Trophoblast cell (in vitro differentiated cells and primary cell): ENCODE results near the gene PTH1R.

Experiments used
- DNase-seq, 2 donors: peaks; one replicate each; pipeline ENCODE4 v3.0.0-alpha.2; 2016
- H2AFZ ChIP-seq: 2 replicates; pipeline ENCODE4 v1.6.1; 2013; ENCODE audit warnings: low read length, moderate library complexity, mild to moderate bottlenecking; ENCODE audit not compliant: insufficient read depth, poor library complexity
- H2AK5ac ChIP-seq: 2 replicates; pipeline ENCODE4 v1.6.1; 2013; ENCODE audit warnings: mild to moderate bottlenecking, low read length
- H2BK120ac ChIP-seq: 2 replicates; pipeline ENCODE4 v1.6.1; 2013; ENCODE audit warnings: low read length, mild to moderate bottlenecking, moderate library complexity; ENCODE audit not compliant: insufficient read depth, poor library complexity
- H2BK12ac ChIP-seq: 2 replicates; pipeline ENCODE4 v1.6.1; 2013; ENCODE audit warnings: mild to moderate bottlenecking, low read length, moderate library complexity
- H2BK5ac ChIP-seq: 2 replicates; pipeline ENCODE4 v1.6.1; 2013; ENCODE audit warnings: low read length, low read depth, moderate library complexity, mild to moderate bottlenecking; ENCODE audit not compliant: poor library complexity
- H3K14ac ChIP-seq: 2 replicates; pipeline ENCODE4 v1.6.1; 2013; ENCODE audit warnings: mild to moderate bottlenecking, low read length
- H3K18ac ChIP-seq: 2 replicates; pipeline ENCODE4 v1.6.1; 2013; ENCODE audit warnings: mild to moderate bottlenecking, low read length
- H3K23ac ChIP-seq: 2 replicates; pipeline ENCODE4 v1.6.1; 2013; ENCODE audit warnings: low read length
- H3K27ac ChIP-seq: 2 replicates; pipeline ENCODE4 v1.5.1; 2013; ENCODE audit warnings: low read depth, mild to moderate bottlenecking, inconsistent platforms, low read length, moderate library complexity
- H3K27me3 ChIP-seq: 2 replicates; pipeline ENCODE4 v1.6.1; 2013; ENCODE audit warnings: inconsistent platforms, mild to moderate bottlenecking, low read length, moderate library complexity; ENCODE audit not compliant: insufficient read depth
- H3K36me3 ChIP-seq, 2 experiments: 1 replicate in 1 of 2; 2 replicates in 1 of 2; pipeline ENCODE4 v1.6.1; 2013; ENCODE audit warnings: low read length in 2 of 2, mild to moderate bottlenecking in 2 of 2, moderate library complexity in 1 of 2; ENCODE audit not compliant: insufficient read depth in 2 of 2, control insufficient read depth in 1 of 2
- H3K4ac ChIP-seq: 2 replicates; pipeline ENCODE4 v1.6.1; 2013; ENCODE audit warnings: low read depth, mild to moderate bottlenecking, low read length, moderate library complexity
- H3K4me1 ChIP-seq, 2 experiments: 1 replicate in 1 of 2; 2 replicates in 1 of 2; pipeline ENCODE4 v1.6.1; 2013; ENCODE audit warnings: low read length in 2 of 2, mild to moderate bottlenecking in 2 of 2, moderate library complexity in 1 of 2; ENCODE audit not compliant: insufficient read depth in 2 of 2, control insufficient read depth in 1 of 2
- H3K4me2 ChIP-seq: 2 replicates; pipeline ENCODE4 v1.6.1; 2013; ENCODE audit warnings: inconsistent platforms, mild to moderate bottlenecking, low read length, moderate library complexity
- H3K4me3 ChIP-seq: 2 replicates; pipeline ENCODE4 v1.5.1; 2013; ENCODE audit warnings: mild to moderate bottlenecking, low read depth, low read length, inconsistent platforms
- H3K79me1 ChIP-seq: one replicate; pipeline ENCODE4 v1.6.1; 2013; ENCODE audit warnings: low read length
- H3K79me2 ChIP-seq: 2 replicates; pipeline ENCODE4 v1.6.1; 2013; ENCODE audit warnings: low read length, mild to moderate bottlenecking; ENCODE audit not compliant: control insufficient read depth, insufficient read depth, poor library complexity
- H3K9ac ChIP-seq: 2 replicates; pipeline ENCODE4 v1.6.1; 2013; ENCODE audit warnings: mild to moderate bottlenecking, low read length
- H3K9me3 ChIP-seq: 2 replicates; pipeline ENCODE4 v1.6.1; 2013; ENCODE audit warnings: low read depth, mild to moderate bottlenecking, control low read depth, inconsistent platforms, low read length; ENCODE audit not compliant: insufficient read depth
- H4K12ac ChIP-seq: 2 replicates; pipeline ENCODE4 v1.6.1; 2013; ENCODE audit warnings: low read depth, mild to moderate bottlenecking, low read length, moderate library complexity
- H4K8ac ChIP-seq: 2 replicates; pipeline ENCODE4 v1.6.1; 2013; ENCODE audit warnings: low read depth, mild to moderate bottlenecking, low read length, moderate library complexity
- H4K91ac ChIP-seq: one replicate; pipeline ENCODE4 v1.6.1; 2013; ENCODE audit warnings: low read depth, mild to moderate bottlenecking, low read length, moderate library complexity
- WGBS: extraction: QIAGEN DNeasy Blood & Tissue Kit; methylation state at CpG from one replicate; pipeline ENCODE4 v1.1.7; 2013; ENCODE audit warnings: missing lambda C conversion rate; ENCODE audit not compliant: insufficient read length, insufficient coverage; ENCODE audit errors: extremely low coverage; 5-methylcytosine and 5-hydroxymethylcytosine counted together

Gene PTH1R

GRCh38 chr3:46847744-46848143 is 29.8 kb upstream of the PTH1R start:
- Histone ChIP-seq H3K4ac (no peak overlapping the region), H3K23ac (no peak overlapping the region), H3K9me3 (peaks cover 3% of the 10 kb centered on the region), H3K9ac (no peak overlapping the region), H4K12ac (no peak overlapping the region), H3K27ac (no peak overlapping the region), H2AK5ac (no peak overlapping the region), H3K27me3 (no peaks in the 10 kb centered on the region), H3K36me3 (no peaks in the 10 kb centered on the region), H3K4me1 (peaks cover 10 to 19% of the 10 kb centered on the region in 2 experiments), H3K18ac (no peak overlapping the region), H3K4me3 (no peak overlapping the region), H2BK5ac (no peak overlapping the region), H3K79me2 (peaks cover 3% of the 10 kb centered on the region), H4K8ac (no peak overlapping the region), H2BK12ac (no peak overlapping the region), H4K91ac (no peak overlapping the region), H3K4me2 (no peak overlapping the region), H3K14ac (no peak overlapping the region), H2BK120ac (no peak overlapping the region), H2AFZ (no peak overlapping the region), H3K79me1 (peaks cover 15% of the 10 kb centered on the region)
- no peak for DNase-seq
- no CpG with 5 or more reads among the region's 5 CpGs for WGBS

GRCh38 chr3:46848271-46849044 is 29.1 kb upstream of the PTH1R start:
- Histone ChIP-seq H3K27me3 (no peaks in the 10 kb centered on the region), H3K9ac (no peak overlapping the region), H3K36me3 (no peaks in the 10 kb centered on the region), H2AFZ (no peak overlapping the region), H2BK12ac (no peak overlapping the region), H4K12ac (no peak overlapping the region), H3K18ac (no peak overlapping the region), H3K79me2 (peaks cover 3% of the 10 kb centered on the region), H2BK120ac (no peak overlapping the region), H2BK5ac (no peak overlapping the region), H2AK5ac (no peak overlapping the region), H3K4me2 (no peak overlapping the region), H3K27ac (no peak overlapping the region), H3K14ac (no peak overlapping the region), H4K91ac (no peak overlapping the region), H4K8ac (no peak overlapping the region), H3K4me3 (no peak overlapping the region), H3K9me3 (peaks cover 3% of the 10 kb centered on the region), H3K79me1 (peaks cover 15% of the 10 kb centered on the region), H3K23ac (no peak overlapping the region), H3K4ac (no peak overlapping the region), H3K4me1 (peaks cover 10 to 19% of the 10 kb centered on the region in 2 experiments)
- WGBS: no CpG with 5 or more reads among the region's 12 CpGs
- peak in 1 of 2 donors; percentile 34 for DNase-seq

GRCh38 chr3:46849045-46849631 is 28.4 kb upstream of the PTH1R start:
- Histone ChIP-seq H3K9ac (no peak overlapping the region), H3K4me2 (no peak overlapping the region), H3K27me3 (no peaks in the 10 kb centered on the region), H4K12ac (no peak overlapping the region), H3K4me1 (peaks cover 10 to 19% of the 10 kb centered on the region in 2 experiments), H2BK12ac (no peak overlapping the region), H3K9me3 (peaks cover 3% of the 10 kb centered on the region), H2AK5ac (no peak overlapping the region), H2BK5ac (no peak overlapping the region), H3K4me3 (no peak overlapping the region), H3K36me3 (no peaks in the 10 kb centered on the region), H3K79me2 (peaks cover 3% of the 10 kb centered on the region), H4K91ac (no peak overlapping the region), H3K23ac (no peak overlapping the region), H4K8ac (no peak overlapping the region), H3K18ac (no peak overlapping the region), H2BK120ac (no peak overlapping the region), H3K27ac (no peak overlapping the region), H3K79me1 (peaks cover 15% of the 10 kb centered on the region), H2AFZ (no peak overlapping the region), H3K14ac (no peak overlapping the region), H3K4ac (no peak overlapping the region)
- no peak for DNase-seq
- no CpG with 5 or more reads among the region's 7 CpGs for WGBS

GRCh38 chr3:46849686-46850467 is 27.6 kb upstream of the PTH1R start:
- H3K79me2 ChIP-seq: peaks cover 3% of the 10 kb centered on the region
- H2AFZ ChIP-seq: no peak overlapping the region
- H3K4me3 ChIP-seq: no peak overlapping the region
- H2BK12ac ChIP-seq: no peak overlapping the region
- H3K27ac ChIP-seq: no peak overlapping the region
- DNase-seq: no peak
- H3K14ac ChIP-seq: no peak overlapping the region
- no peak overlapping the region for H2BK120ac ChIP-seq
- H3K9me3 ChIP-seq: peaks cover 3% of the 10 kb centered on the region
- peaks cover 10 to 17% of the 10 kb centered on the region in 2 experiments for H3K4me1 ChIP-seq
- WGBS: no CpG with 5 or more reads among the region's 7 CpGs
- no peaks in the 10 kb centered on the region for H3K27me3 ChIP-seq
- no peak overlapping the region for H2BK5ac ChIP-seq
- H4K12ac ChIP-seq: no peak overlapping the region
- H3K9ac ChIP-seq: no peak overlapping the region
- H4K8ac ChIP-seq: no peak overlapping the region
- H4K91ac ChIP-seq: no peak overlapping the region
- no peak overlapping the region for H2AK5ac ChIP-seq
- peaks cover 14% of the 10 kb centered on the region for H3K79me1 ChIP-seq
- H3K36me3 ChIP-seq: no peaks in the 10 kb centered on the region
- H3K4me2 ChIP-seq: no peak overlapping the region
- no peak overlapping the region for H3K4ac ChIP-seq
- H3K18ac ChIP-seq: no peak overlapping the region
- no peak overlapping the region for H3K23ac ChIP-seq
